Testis (tissue), 2 donors: ENCODE measurements around the gene CADM4.

Source experiments
- POLR2A ChIP-seq: fragments of 450-650 bp; IDR thresholded peaks from one replicate; pipeline ENCODE4 v1.6.1; 2017; ENCODE audit warnings: antibody characterized with exemption, mild to moderate bottlenecking, moderate library complexity
- TF ChIP-seq, protein P1 (sequence below), 3 experiments: fragments of 450-650 bp in 2 of 3; fragments of 200-600 bp in 1 of 3; sonication (generic) in 1 of 3; IDR thresholded peaks; one replicate each; pipeline ENCODE4 v1.5.1; 2016 to 2019; ENCODE audit warnings: antibody characterized with exemption in 3 of 3, mild to moderate bottlenecking in 2 of 3, moderate library complexity in 1 of 3

DNA sequence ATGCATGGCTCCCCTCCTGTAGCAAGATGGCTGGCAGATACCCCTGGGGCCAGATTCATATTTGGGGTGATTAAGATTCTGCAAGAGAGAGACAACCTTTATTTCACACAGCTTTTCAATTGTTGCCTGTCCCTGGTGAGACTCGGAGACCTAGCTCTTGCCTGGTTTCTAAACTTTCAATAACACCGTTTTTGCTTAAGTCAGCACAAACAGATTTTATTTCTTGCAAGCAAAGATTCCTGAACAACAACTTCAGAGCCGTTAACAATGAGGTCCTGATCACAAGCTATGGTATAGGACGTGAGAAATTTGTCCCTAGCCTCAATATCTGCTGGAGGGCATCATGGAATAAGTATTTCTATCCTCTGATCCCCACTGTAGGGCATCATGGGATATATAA, 2.9 kb upstream of the CADM4 start:
- no peak for TF ChIP-seq POLR2A
- TF ChIP-seq, protein P1, sequence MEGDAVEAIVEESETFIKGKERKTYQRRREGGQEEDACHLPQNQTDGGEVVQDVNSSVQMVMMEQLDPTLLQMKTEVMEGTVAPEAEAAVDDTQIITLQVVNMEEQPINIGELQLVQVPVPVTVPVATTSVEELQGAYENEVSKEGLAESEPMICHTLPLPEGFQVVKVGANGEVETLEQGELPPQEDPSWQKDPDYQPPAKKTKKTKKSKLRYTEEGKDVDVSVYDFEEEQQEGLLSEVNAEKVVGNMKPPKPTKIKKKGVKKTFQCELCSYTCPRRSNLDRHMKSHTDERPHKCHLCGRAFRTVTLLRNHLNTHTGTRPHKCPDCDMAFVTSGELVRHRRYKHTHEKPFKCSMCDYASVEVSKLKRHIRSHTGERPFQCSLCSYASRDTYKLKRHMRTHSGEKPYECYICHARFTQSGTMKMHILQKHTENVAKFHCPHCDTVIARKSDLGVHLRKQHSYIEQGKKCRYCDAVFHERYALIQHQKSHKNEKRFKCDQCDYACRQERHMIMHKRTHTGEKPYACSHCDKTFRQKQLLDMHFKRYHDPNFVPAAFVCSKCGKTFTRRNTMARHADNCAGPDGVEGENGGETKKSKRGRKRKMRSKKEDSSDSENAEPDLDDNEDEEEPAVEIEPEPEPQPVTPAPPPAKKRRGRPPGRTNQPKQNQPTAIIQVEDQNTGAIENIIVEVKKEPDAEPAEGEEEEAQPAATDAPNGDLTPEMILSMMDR (IDR thresholded peaks at IDR 0.05) = no peak
